H1 (cell line): ENCODE results near the gene HPN. TPM values are rescaled to one million over a fixed set of nuclear protein-coding genes. Genes with fewer than 3 reads are reported as not detected.

Experiments
- CTCF ChIA-PET: fragments of 300-600 bp; sonication (Branson Sonifier 250); formaldehyde crosslinking; loops from one replicate; lab custom pipeline; 2021; ENCODE audit not compliant: partially characterized antibody; lab: Charles Lee
- POLR2A ChIA-PET: fragments of 300-600 bp; sonication (Branson Sonifier 250); formaldehyde crosslinking; loops from one replicate; lab custom pipeline; 2021; ENCODE audit warnings: inconsistent platforms; ENCODE audit not compliant: partially characterized antibody; lab: Charles Lee
- DNase-seq, 2 experiments: peaks; one replicate each; pipeline versions ENCODE4 v3.0.0 to v3.0.0-alpha.2; 2010 to 2022; ENCODE audit warnings: low spot score in 2 of 2, low read depth in 1 of 2, mixed read lengths in 1 of 2
- FAIRE-seq: peaks from 2 replicates; lab custom pipeline; 2011; peaks lifted over from hg19 to GRCh38; lab: Jason Lieb, UNC
- H2AFZ ChIP-seq: 2 replicates; pipeline ENCODE4 v1.8.1; 2012; ENCODE audit warnings: low read length, inconsistent platforms
- H2AK5ac ChIP-seq: 2 replicates; pipeline ENCODE4 v1.6.1; 2013; ENCODE audit warnings: low read depth, low read length
- H2BK120ac ChIP-seq: replicated peaks from 2 replicates; pipeline ENCODE3; 2013; ENCODE audit warnings: low read depth, low read length, inconsistent platforms
- H2BK12ac ChIP-seq: 2 replicates; pipeline ENCODE4 v1.6.1; 2013; ENCODE audit warnings: low read depth, low read length
- H2BK15ac ChIP-seq: 2 replicates; pipeline ENCODE4 v1.6.1; 2013; ENCODE audit warnings: low read length
- H2BK20ac ChIP-seq: 2 replicates; pipeline ENCODE4 v1.6.1; 2013; ENCODE audit warnings: low read length
- H2BK5ac ChIP-seq: 2 replicates; pipeline ENCODE4 v1.6.1; 2013; ENCODE audit warnings: low read depth, low read length
- H3K14ac ChIP-seq: 2 replicates; pipeline ENCODE4 v1.6.1; 2013; ENCODE audit warnings: inconsistent platforms; ENCODE audit not compliant: insufficient read length
- H3K18ac ChIP-seq: 2 replicates; pipeline ENCODE4 v1.6.1; 2013; ENCODE audit warnings: low read length; ENCODE audit errors: extremely low read depth
- H3K23ac ChIP-seq: 2 replicates; pipeline ENCODE4 v1.6.1; 2013; ENCODE audit warnings: inconsistent platforms; ENCODE audit not compliant: insufficient read length
- H3K23me2 ChIP-seq: 2 replicates; pipeline ENCODE4 v1.6.1; 2013; ENCODE audit warnings: low read depth, low read length
- H3K27ac ChIP-seq: 2 replicates; pipeline ENCODE4 v1.6.1; 2011; ENCODE audit warnings: low read depth, low read length, inconsistent platforms
- H3K27me3 ChIP-seq, 4 experiments: replicated peaks in 1 of 4; 1 replicate in 1 of 4; 2 replicates in 3 of 4; pipeline versions ENCODE4 v1.6.1 to v1.8.1; 2011 to 2013; ENCODE audit warnings: low read length in 3 of 4, mild to moderate bottlenecking in 3 of 4, inconsistent platforms in 2 of 4, mixed read lengths in 2 of 4, moderate library complexity in 1 of 4; ENCODE audit not compliant: control insufficient read depth in 3 of 4, insufficient read depth in 3 of 4; ENCODE audit errors: extremely low read depth in 1 of 4
- H3K36me3 ChIP-seq, 4 experiments: 2 replicates each; pipeline versions ENCODE4 v1.6.1 to v1.8.1; 2011 to 2013; ENCODE audit warnings: mild to moderate bottlenecking in 4 of 4, low read length in 3 of 4, moderate library complexity in 2 of 4, control low read depth in 1 of 4, inconsistent platforms in 1 of 4; ENCODE audit not compliant: insufficient read depth in 4 of 4, control insufficient read depth in 2 of 4
- H3K4ac ChIP-seq: replicated peaks from 2 replicates; pipeline ENCODE3; 2013; ENCODE audit warnings: low read length, low read depth, mixed read lengths, inconsistent platforms; ENCODE audit not compliant: insufficient read length
- H3K4me1 ChIP-seq, 4 experiments: replicated peaks in 1 of 4; 1 replicate in 1 of 4; 2 replicates in 3 of 4; pipeline versions ENCODE4 v1.6.1 to v1.8.1; 2011 to 2013; ENCODE audit warnings: low read length in 3 of 4, inconsistent platforms in 2 of 4, mixed read lengths in 1 of 4; ENCODE audit not compliant: insufficient read depth in 4 of 4, control insufficient read depth in 3 of 4
- H3K4me2 ChIP-seq, 2 experiments: 2 replicates each; pipeline versions ENCODE4 v1.6.1 to v1.8.1; 2011 to 2013; ENCODE audit warnings: low read depth in 2 of 2, low read length in 2 of 2, control low read depth in 1 of 2, inconsistent platforms in 1 of 2, mild to moderate bottlenecking in 1 of 2; ENCODE audit not compliant: insufficient read depth in 1 of 2
- H3K4me3 ChIP-seq, 4 experiments: fragments of 200-600, 300-600 bp in 1 of 4; sonication (generic), shearing (Covaris generic), sonication (Bioruptor Twin) in 1 of 4; 2 replicates each; pipeline versions ENCODE4 v1.5.1 to v1.8.1; 2011 to 2016; ENCODE audit warnings: low read length in 4 of 4, low read depth in 3 of 4, control low read depth in 2 of 4, inconsistent platforms in 2 of 4, mild to moderate bottlenecking in 2 of 4, mixed read lengths in 1 of 4, moderate library complexity in 1 of 4; ENCODE audit not compliant: insufficient read depth in 2 of 4; ENCODE audit errors: extremely low read depth in 1 of 4
- H3K56ac ChIP-seq: replicated peaks from 2 replicates; pipeline ENCODE3; 2013; ENCODE audit warnings: low read depth, mild to moderate bottlenecking, mixed read lengths, low read length, inconsistent platforms; ENCODE audit not compliant: insufficient read length
- H3K79me1 ChIP-seq: 2 replicates; pipeline ENCODE4 v1.6.1; 2013; ENCODE audit warnings: low read depth, low read length, control low read depth
- H3K79me2 ChIP-seq, 2 experiments: 2 replicates each; pipeline versions ENCODE4 v1.6.1 to v1.8.1; 2012 to 2013; ENCODE audit warnings: low read length in 2 of 2, mild to moderate bottlenecking in 2 of 2, inconsistent platforms in 1 of 2; ENCODE audit not compliant: insufficient read depth in 2 of 2, control insufficient read depth in 1 of 2
- H3K9ac ChIP-seq, 4 experiments: replicated peaks in 1 of 4; 1 replicate in 1 of 4; 2 replicates in 3 of 4; pipeline versions ENCODE4 v1.6.1 to v1.8.1; 2011 to 2013; ENCODE audit warnings: low read depth in 3 of 4, low read length in 3 of 4, control low read depth in 2 of 4, mild to moderate bottlenecking in 2 of 4, moderate library complexity in 2 of 4, inconsistent platforms in 1 of 4; ENCODE audit errors: extremely low read depth in 1 of 4
- H3K9me3 ChIP-seq, 2 experiments: 2 replicates each; pipeline versions ENCODE4 v1.6.1 to v1.8.1; 2012 to 2013; ENCODE audit warnings: mild to moderate bottlenecking in 2 of 2, moderate library complexity in 2 of 2, control low read depth in 1 of 2, inconsistent platforms in 1 of 2, low read depth in 1 of 2, low read length in 1 of 2, mixed read lengths in 1 of 2; ENCODE audit not compliant: insufficient read depth in 2 of 2
- H4K20me1 ChIP-seq, 2 experiments: replicated peaks in 1 of 2; 2 replicates each; pipeline versions ENCODE3 to v1.8.1; 2011 to 2013; ENCODE audit warnings: inconsistent platforms in 2 of 2, low read length in 2 of 2, mild to moderate bottlenecking in 1 of 2; ENCODE audit not compliant: insufficient read depth in 2 of 2, control insufficient read depth in 1 of 2
- H4K5ac ChIP-seq: 2 replicates; pipeline ENCODE4 v1.6.1; 2013; ENCODE audit warnings: low read length, low read depth, mixed read lengths, inconsistent platforms; ENCODE audit not compliant: insufficient read length
- H4K8ac ChIP-seq: 2 replicates; pipeline ENCODE4 v1.8.0; 2013; ENCODE audit warnings: mild to moderate bottlenecking, moderate library complexity, low read length, inconsistent platforms; ENCODE audit not compliant: insufficient read depth; ENCODE audit errors: extremely low read depth
- H4K91ac ChIP-seq: replicated peaks from 2 replicates; pipeline ENCODE3; 2013; ENCODE audit warnings: low read length, mixed read lengths, inconsistent platforms; ENCODE audit not compliant: insufficient read length
- ATF2 ChIP-seq: IDR thresholded peaks from 2 replicates; pipeline ENCODE4 v1.6.1; 2012; ENCODE audit warnings: low read length, inconsistent platforms
- ATF3 ChIP-seq: IDR thresholded peaks from 2 replicates; pipeline ENCODE4 v1.6.1; 2011; ENCODE audit warnings: low read depth, mild to moderate bottlenecking, low read length; ENCODE audit not compliant: insufficient read depth
- BRCA1 ChIP-seq: IDR thresholded peaks from 2 replicates; pipeline ENCODE4 v1.6.1; 2012; ENCODE audit warnings: low read depth, low read length, improper control_type of control experiment
- JUN ChIP-seq: IDR thresholded peaks from 2 replicates; pipeline ENCODE4 v1.6.1; 2011; ENCODE audit warnings: low read depth, mild to moderate bottlenecking, improper control_type of control experiment, low read length
- RNF2 ChIP-seq: fragments of 200-900, 300-1000 bp; sonication (generic); IDR thresholded peaks from 2 replicates; pipeline ENCODE4 v1.7.1; 2016; ENCODE audit warnings: borderline replicate concordance, low read depth, mild to moderate bottlenecking, antibody characterized with exemption, low read length; ENCODE audit not compliant: poor library complexity, severe bottlenecking; ENCODE audit errors: missing control alignments
- SIRT6 ChIP-seq: IDR thresholded peaks from one replicate; pipeline ENCODE4 v1.7.1; 2012; ENCODE audit warnings: low read length, inconsistent platforms
- SP1 ChIP-seq: IDR thresholded peaks from 2 replicates; pipeline ENCODE4 v1.6.1; 2011; ENCODE audit warnings: low read depth, low read length
- SP4 ChIP-seq: IDR thresholded peaks from 2 replicates; pipeline ENCODE4 v1.6.1; 2012; ENCODE audit warnings: low read length, inconsistent platforms
- WGBS, 2 experiments: shearing (Covaris generic) in 1 of 2; methylation state at CpG; one replicate each; pipeline versions ENCODE4 v1.1.6 to v1.1.7; 2013 to 2015; ENCODE audit warnings: low lambda C conversion rate in 2 of 2, mixed read lengths in 2 of 2, inconsistent platforms in 1 of 2, low coverage in 1 of 2, missing lambda C conversion rate in 1 of 2; ENCODE audit not compliant: insufficient replicate concordance in 2 of 2, insufficient coverage in 1 of 2, insufficient read length in 1 of 2; ENCODE audit errors: extremely low coverage in 1 of 2, missing lambda C conversion rate in 1 of 2; 5-methylcytosine and 5-hydroxymethylcytosine counted together
- polyA plus RNA-seq, 7 experiments: library from polyadenylated mRNA; depleted of rRNA in 3 of 7; stranded (reverse) in 5 of 7; unstranded in 2 of 7; fragments of >200 nt in 5 of 7; fragments of 200-250 nt in 2 of 7; gene quantifications; 1 replicate in 5 of 7; 2 replicates in 1 of 7; 4 replicates in 1 of 7; pipeline versions ENCODE4 v1.2.1 to v1.2.3, GENCODE V29; 2011 to 2013; ENCODE audit warnings: missing spikeins in 2 of 7, mixed read lengths in 2 of 7
- total RNA-seq: library from RNA; stranded (reverse); fragmentation: NEBNext Ultra II Directional; extraction: Animal tissue kit (Norgen Biotek cat#: 25700); gene quantifications from 2 replicates; pipeline ENCODE4 v1.2.1, GENCODE V29; 2021
- TF ChIP-seq, protein P1 (sequence below), 3 experiments: IDR thresholded peaks; 1 replicate in 2 of 3; 2 replicates in 1 of 3; pipeline versions ENCODE4 v1.5.1 to v1.6.1; 2011; ENCODE audit warnings: low read length in 3 of 3, mild to moderate bottlenecking in 3 of 3, inconsistent platforms in 2 of 3, low read depth in 1 of 3, moderate library complexity in 1 of 3; ENCODE audit not compliant: insufficient read depth in 1 of 3; ENCODE audit errors: control extremely low read depth in 1 of 3

Gene HPN
- total and polyA plus RNA-seq, 2 of the 8 experiments (the other 6 are each of a cell fraction or from before 2014, with no cell fraction given), result 14.7 to 33.7 TPM

DNA sequence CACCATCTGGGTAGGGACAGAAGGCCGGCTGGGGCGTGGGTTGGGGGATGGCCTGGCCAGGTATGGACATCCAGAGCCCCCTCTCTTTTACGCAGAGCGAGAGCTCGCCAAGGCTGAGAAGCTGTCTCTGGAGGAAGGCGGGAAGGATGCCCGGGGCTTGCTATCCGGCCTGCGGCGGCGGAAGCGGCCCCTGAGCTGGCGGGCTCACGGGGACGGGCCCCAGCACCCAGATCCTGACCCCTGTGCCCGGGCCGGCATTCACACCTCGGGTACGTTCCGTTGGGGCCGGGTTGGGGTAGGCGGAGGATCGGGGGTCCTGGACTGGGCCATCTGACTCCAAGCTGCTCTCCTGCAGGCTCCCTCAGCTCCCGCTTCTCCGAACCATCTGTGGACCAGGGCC, 19.9 kb upstream of the HPN start:
- no peak overlapping the region for H2BK5ac ChIP-seq
- no peak overlapping the region for H3K27ac ChIP-seq
- H2BK20ac ChIP-seq, result no peak overlapping the region
- no peaks in the 10 kb centered on the region for H3K23me2 ChIP-seq
- no peak overlapping the region for H4K5ac ChIP-seq
- no peak overlapping the region for H2BK120ac ChIP-seq
- no peak overlapping the region for H3K23ac ChIP-seq
- H3K18ac ChIP-seq, result no peak overlapping the region
- H3K4me2 ChIP-seq, result no peak overlapping the region
- no peak overlapping the region for H3K4me3 ChIP-seq
- no peaks in the 10 kb centered on the region for H3K79me2 ChIP-seq
- H3K79me1 ChIP-seq, result no peaks in the 10 kb centered on the region
- FAIRE-seq, result no peak
- H2AFZ ChIP-seq, result no peak overlapping the region
- no peak overlapping the region for H3K9ac ChIP-seq
- 96% methylated on average over 25 of the region's 25 CpGs; no CpG with 5 or more reads in 1 of the 2 experiments for WGBS, 2 experiments
- peaks cover 46 to 89% (median 77%) of the 10 kb centered on the region in 4 experiments for H3K36me3 ChIP-seq
- peaks cover 6 to 21% of the 10 kb centered on the region in 2 experiments for H4K20me1 ChIP-seq
- POLR2A ChIA-PET, result interaction anchor here (1.0 to 24.8 kb wide), 5 partner anchors 10 to 34 kb away, joined by 3 to 366 read pairs (median 4); partner anchors contain the start of gene GRAMD1A
- no peak overlapping the region for H2BK15ac ChIP-seq
- H3K4ac ChIP-seq, result no peak overlapping the region
- H3K9me3 ChIP-seq, result no peaks in the 10 kb centered on the region
- no peak overlapping the region for H4K91ac ChIP-seq
- CTCF ChIA-PET, result interaction anchor here (0.9 to 2.2 kb wide), 5 partner anchors 9 to 41 kb away, joined by 3 to 13 read pairs (median 4); no protein-coding TSS in a partner anchor
- no peak overlapping the region for H2BK12ac ChIP-seq
- H3K27me3 ChIP-seq, result no peaks in the 10 kb centered on the region
- DNase-seq, result no peak
- peak overlapping the region; percentile 64 for H4K8ac ChIP-seq
- no peak overlapping the region for H2AK5ac ChIP-seq
- no peak overlapping the region for H3K14ac ChIP-seq
- no peak overlapping the region for H3K56ac ChIP-seq
- no peaks in the 10 kb centered on the region for H3K4me1 ChIP-seq
- no peak for TF ChIP-seq SP4
- no peak for TF ChIP-seq SP1
- no peak for TF ChIP-seq ATF3
- no peak for TF ChIP-seq SIRT6
- no peak for TF ChIP-seq ATF2
- no peak for TF ChIP-seq RNF2
- no peak for TF ChIP-seq JUN
- TF ChIP-seq, protein P1, sequence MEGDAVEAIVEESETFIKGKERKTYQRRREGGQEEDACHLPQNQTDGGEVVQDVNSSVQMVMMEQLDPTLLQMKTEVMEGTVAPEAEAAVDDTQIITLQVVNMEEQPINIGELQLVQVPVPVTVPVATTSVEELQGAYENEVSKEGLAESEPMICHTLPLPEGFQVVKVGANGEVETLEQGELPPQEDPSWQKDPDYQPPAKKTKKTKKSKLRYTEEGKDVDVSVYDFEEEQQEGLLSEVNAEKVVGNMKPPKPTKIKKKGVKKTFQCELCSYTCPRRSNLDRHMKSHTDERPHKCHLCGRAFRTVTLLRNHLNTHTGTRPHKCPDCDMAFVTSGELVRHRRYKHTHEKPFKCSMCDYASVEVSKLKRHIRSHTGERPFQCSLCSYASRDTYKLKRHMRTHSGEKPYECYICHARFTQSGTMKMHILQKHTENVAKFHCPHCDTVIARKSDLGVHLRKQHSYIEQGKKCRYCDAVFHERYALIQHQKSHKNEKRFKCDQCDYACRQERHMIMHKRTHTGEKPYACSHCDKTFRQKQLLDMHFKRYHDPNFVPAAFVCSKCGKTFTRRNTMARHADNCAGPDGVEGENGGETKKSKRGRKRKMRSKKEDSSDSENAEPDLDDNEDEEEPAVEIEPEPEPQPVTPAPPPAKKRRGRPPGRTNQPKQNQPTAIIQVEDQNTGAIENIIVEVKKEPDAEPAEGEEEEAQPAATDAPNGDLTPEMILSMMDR (IDR thresholded peaks at IDR 0.05; ENCODE audit: control extremely low read depth in 1 of 3, insufficient read depth in 1 of 3, low read depth in 1 of 3, low read length in 3 of 3), result no peak
- TF ChIP-seq BRCA1, result no peak
